Measurements from ENCODE around the gene FHIT.

- TF ChIP-seq RAD21 (IDR thresholded peaks at IDR 0.05; ENCODE audit: low read length) (no peak), CTCF (conservative IDR thresholded peaks at IDR 0.05; ENCODE audit: low read depth, low read length) (no peak), USF2 (IDR thresholded peaks at IDR 0.05; ENCODE audit: low read depth, low read length) (no peak), POLR2A (IDR thresholded peaks at IDR 0.05; ENCODE audit: low read depth, low read length) (no peak), ELK1 (IDR thresholded peaks at IDR 0.05; ENCODE audit: borderline replicate concordance, low read depth, low read length) (no peak)
Measured at GRCh38 chr3:61300006-61300380, 48.7 kb upstream of the FHIT start.
